Panc1 (cell line): ENCODE results near the gene MAP2. TPM values are rescaled to one million over a fixed set of nuclear protein-coding genes. Genes with fewer than 3 reads are reported as not detected.

Experiments used
- ATAC-seq: fragments of 200-7000 bp; cut with Tn5 transposase; 2 replicates; pipeline ENCODE4 v1.9.1; 2020; ENCODE audit warnings: mild to moderate bottlenecking, moderate library complexity
- BruUV-seq: library from RNA; stranded (reverse); fragments of 400-500 nt; replicated peaks from 2 replicates; lab custom pipeline; 2021; lab: Mats Ljungman, UMichigan
- CTCF ChIA-PET: fragments of 300-600 bp; sonication (Branson Sonifier 250); formaldehyde crosslinking; loops from one replicate; lab custom pipeline; 2022; ENCODE audit warnings: antibody characterized with exemption; lab: Charles Lee
- POLR2A ChIA-PET: fragments of 300-600 bp; sonication (Branson Sonifier 250); formaldehyde crosslinking; loops from one replicate; lab custom pipeline; 2022; ENCODE audit warnings: antibody characterized with exemption; lab: Charles Lee
- DNase-seq: peaks from one replicate; pipeline ENCODE4 v3.0.0-alpha.2; 2010; ENCODE audit warnings: low read depth, low spot score
- H3K27ac ChIP-seq: 2 replicates; pipeline ENCODE4 v1.5.1; 2011; ENCODE audit warnings: mild to moderate bottlenecking, low read length, inconsistent platforms
- H3K27me3 ChIP-seq: fragments of 200-500 bp; sonication (Bioruptor generic); 2 replicates; pipeline ENCODE4 v1.6.0; 2014; ENCODE audit warnings: low read length, inconsistent platforms; ENCODE audit not compliant: control insufficient read depth, insufficient read depth
- H3K36me3 ChIP-seq: fragments of 200-500 bp; sonication (Bioruptor generic); 2 replicates; pipeline ENCODE4 v1.5.1; 2014; ENCODE audit warnings: inconsistent platforms, mild to moderate bottlenecking, low read length, moderate library complexity; ENCODE audit not compliant: control insufficient read depth, insufficient read depth
- H3K4me1 ChIP-seq: 2 replicates; pipeline ENCODE4 v1.5.1; 2011; ENCODE audit warnings: inconsistent platforms, mild to moderate bottlenecking, low read length, moderate library complexity; ENCODE audit not compliant: control insufficient read depth, insufficient read depth
- H3K4me3 ChIP-seq, 2 experiments: 2 replicates each; pipeline ENCODE4 v1.5.1; 2011 to 2012; ENCODE audit warnings: low read depth in 2 of 2, low read length in 2 of 2, mild to moderate bottlenecking in 2 of 2, inconsistent platforms in 1 of 2, moderate library complexity in 1 of 2
- H3K9me3 ChIP-seq: fragments of 200-500 bp; sonication (Bioruptor generic); 2 replicates; pipeline ENCODE4 v1.5.1; 2014; ENCODE audit warnings: low read depth, mild to moderate bottlenecking, inconsistent platforms, low read length, moderate library complexity; ENCODE audit not compliant: control insufficient read depth, insufficient read depth
- CTCF ChIP-seq: fragments of 450-650 bp; IDR thresholded peaks from 2 replicates; pipeline ENCODE4 v1.5.1; 2017; ENCODE audit warnings: mild to moderate bottlenecking
- POLR2AphosphoS5 ChIP-seq: IDR thresholded peaks from 2 replicates; pipeline ENCODE4 v1.6.1; 2012; ENCODE audit warnings: mild to moderate bottlenecking, low read depth, low read length, moderate library complexity
- REST ChIP-seq, 2 experiments: IDR thresholded peaks; 2 replicates each; pipeline ENCODE4 v1.6.1; 2011 to 2012; ENCODE audit warnings: low read depth in 2 of 2, control low read depth in 1 of 2, low read length in 1 of 2, mild to moderate bottlenecking in 1 of 2, moderate library complexity in 1 of 2; ENCODE audit not compliant: insufficient read depth in 1 of 2
- SIN3A ChIP-seq: IDR thresholded peaks from 2 replicates; pipeline ENCODE4 v1.6.1; 2012; ENCODE audit warnings: low read depth, mild to moderate bottlenecking, low read length, moderate library complexity, borderline replicate concordance; ENCODE audit not compliant: insufficient read depth
- TCF7L2 ChIP-seq: IDR thresholded peaks from 2 replicates; pipeline ENCODE4 v1.6.1; 2011; ENCODE audit warnings: mild to moderate bottlenecking, low read depth, low read length, inconsistent platforms
- in situ Hi-C: cut with HindIII; loops from 2 replicates; pipeline ENCODE4 v1.10.0; 2016; ENCODE audit warnings: low sequenced_read_pairs, low pct_unique_long_range_greater_than_20kb
- intact Hi-C: fragments of 100-400 bp; cut with micrococcal nuclease; formaldehyde crosslinking; loops from one replicate; pipeline ENCODE4 v1.10.0; 2022; ENCODE audit not compliant: unreplicated experiment
- total RNA-seq: library from RNA; stranded (reverse); gene quantifications from one replicate; pipeline ENCODE4 v1.2.1, GENCODE V29; 2021; ENCODE audit not compliant: unreplicated experiment

MAP2 gene
- total RNA-seq, 1 experiment from 2014 or later = 44.9 TPM

GRCh38 chr2:209768557-209768956 lies 344.7 kb downstream of the MAP2 start:
- ChIA-PET CTCF (no interaction called here), POLR2A (no interaction called here)
- no peak overlapping the region for H3K4me3 ChIP-seq
- no peaks in the 10 kb centered on the region for H3K9me3 ChIP-seq
- no peak for TF ChIP-seq TCF7L2
- BruUV-seq = no TSS peak
- H3K4me1 ChIP-seq = no peaks in the 10 kb centered on the region
- in situ Hi-C loops = no loop called here
- DNase-seq = no peak
- no peak for ATAC-seq
- H3K27me3 ChIP-seq = peaks cover 14% of the 10 kb centered on the region
- intact Hi-C loops = no loop called here
- no peak overlapping the region for H3K27ac ChIP-seq
- H3K36me3 ChIP-seq = no peaks in the 10 kb centered on the region; the same call in 1 of the 2 replicates

GRCh38 chr2:209771474-209772289 lies 347.8 kb downstream of the MAP2 start, which contains the start of gene UNC80:
UNC80 (plus strand) TSS chr2:209771832; CDS start chr2:209772073, 241 bp downstream.
- in situ Hi-C loops = no loop called here
- Histone ChIP-seq H3K4me1 (no peaks in the 10 kb centered on the region), H3K27me3 (peaks cover 22% of the 10 kb centered on the region), H3K4me3 (peak within 1 kb of the TSS; percentile 34 to 46), H3K36me3 (no peaks in the 10 kb centered on the region; the same call in 1 of the 2 replicates), H3K9me3 (no peaks in the 10 kb centered on the region), H3K27ac (no peak within 1 kb of the TSS)
- intact Hi-C loops = no loop called here
- ATAC-seq (peak; percentile 96), DNase-seq (no peak)
- BruUV-seq = no TSS peak
- POLR2A ChIA-PET = no interaction called here
- TF ChIP-seq REST (IDR thresholded peaks at IDR 0.05; ENCODE audit: insufficient read depth in 1 of 2, low read depth in 2 of 2, low read length in 1 of 2) (peak; percentile 97 to 98), TCF7L2 (no peak)
- CTCF ChIA-PET = no interaction called here

- DNase-seq = no peak
- Histone ChIP-seq H3K36me3 (no peaks in the 10 kb centered on the region; the same call in 1 of the 2 replicates), H3K27me3 (peaks cover 22% of the 10 kb centered on the region), H3K4me3 (peak overlapping the region in 1 of 2 experiments; percentile 34; a peak in 2 of 4 replicates), H3K9me3 (no peaks in the 10 kb centered on the region), H3K4me1 (no peaks in the 10 kb centered on the region), H3K27ac (no peak overlapping the region)
- intact Hi-C loops = no loop called here
- POLR2A ChIA-PET = no interaction called here
- in situ Hi-C loops = no loop called here
- ATAC-seq = no peak
- no TSS peak for BruUV-seq
- CTCF ChIA-PET = no interaction called here
- TF ChIP-seq CTCF = no peak
- TF ChIP-seq REST (IDR thresholded peaks at IDR 0.05; ENCODE audit: insufficient read depth in 1 of 2, low read depth in 2 of 2, low read length in 1 of 2) = no peak
- TF ChIP-seq SIN3A = no peak
- no peak for TF ChIP-seq TCF7L2
- TF ChIP-seq POLR2AphosphoS5 = no peak
Measured at GRCh38 chr2:209772290-209772685, 348.4 kb downstream of the MAP2 start.
